Measurements from ENCODE around the gene BCL6.

BCL6 gene

GRCh38 chr3:187759601-187760000, 14.3 kb upstream of the BCL6 start:
- no peak for FAIRE-seq

GRCh38 chr3:187758318-187758955, 13.2 kb upstream of the BCL6 start:
- FAIRE-seq: no peak

DNA sequence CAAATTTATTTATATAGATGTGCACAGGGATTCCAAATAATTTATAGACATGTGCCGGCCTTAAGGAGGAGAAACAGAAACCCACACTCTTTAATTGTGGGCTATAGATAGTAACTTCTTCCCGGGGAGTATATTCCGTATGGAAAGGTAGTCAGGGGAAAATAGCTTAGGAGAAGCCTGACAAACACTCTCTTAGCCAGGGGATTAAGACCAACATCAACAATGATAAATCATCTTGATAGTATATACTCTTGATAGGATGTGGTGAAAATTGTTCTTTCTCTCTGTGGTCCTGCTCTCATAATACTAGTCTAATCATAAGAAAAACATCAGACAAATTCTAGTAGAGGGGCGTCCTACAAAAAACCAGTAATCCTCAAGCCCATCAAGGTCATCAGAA, 8.2 kb upstream of the BCL6 start:
- no peak for FAIRE-seq

- no peak for FAIRE-seq
Measured at GRCh38 chr3:187750513-187751123, 5.3 kb upstream of the BCL6 start.

- peak; percentile 89 for FAIRE-seq
Measured at GRCh38 chr3:187750006-187750512, 4.8 kb upstream of the BCL6 start.

- no peak for FAIRE-seq
Measured at GRCh38 chr3:187748050-187748481, 2.8 kb upstream of the BCL6 start.

DNA sequence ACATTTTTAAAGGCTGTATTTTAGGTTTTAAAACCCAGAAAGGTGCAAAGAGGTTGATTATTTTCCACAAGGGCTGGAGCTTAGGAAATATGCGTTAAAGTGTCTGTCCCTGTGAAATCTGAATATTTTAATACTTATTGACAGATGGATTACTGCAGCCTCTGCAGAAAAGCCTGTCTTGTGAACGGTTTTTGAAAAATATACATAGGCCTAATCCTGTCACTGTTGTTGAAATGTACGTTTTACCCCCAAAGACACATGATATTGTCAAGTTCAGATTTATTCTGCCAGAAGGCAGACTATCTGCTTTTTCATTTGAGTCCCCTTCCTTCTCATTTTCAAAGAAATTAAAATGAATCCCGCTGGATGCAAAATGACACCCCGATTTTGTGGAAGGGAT, 2.2 kb upstream of the BCL6 start:
- FAIRE-seq: no peak

DNA sequence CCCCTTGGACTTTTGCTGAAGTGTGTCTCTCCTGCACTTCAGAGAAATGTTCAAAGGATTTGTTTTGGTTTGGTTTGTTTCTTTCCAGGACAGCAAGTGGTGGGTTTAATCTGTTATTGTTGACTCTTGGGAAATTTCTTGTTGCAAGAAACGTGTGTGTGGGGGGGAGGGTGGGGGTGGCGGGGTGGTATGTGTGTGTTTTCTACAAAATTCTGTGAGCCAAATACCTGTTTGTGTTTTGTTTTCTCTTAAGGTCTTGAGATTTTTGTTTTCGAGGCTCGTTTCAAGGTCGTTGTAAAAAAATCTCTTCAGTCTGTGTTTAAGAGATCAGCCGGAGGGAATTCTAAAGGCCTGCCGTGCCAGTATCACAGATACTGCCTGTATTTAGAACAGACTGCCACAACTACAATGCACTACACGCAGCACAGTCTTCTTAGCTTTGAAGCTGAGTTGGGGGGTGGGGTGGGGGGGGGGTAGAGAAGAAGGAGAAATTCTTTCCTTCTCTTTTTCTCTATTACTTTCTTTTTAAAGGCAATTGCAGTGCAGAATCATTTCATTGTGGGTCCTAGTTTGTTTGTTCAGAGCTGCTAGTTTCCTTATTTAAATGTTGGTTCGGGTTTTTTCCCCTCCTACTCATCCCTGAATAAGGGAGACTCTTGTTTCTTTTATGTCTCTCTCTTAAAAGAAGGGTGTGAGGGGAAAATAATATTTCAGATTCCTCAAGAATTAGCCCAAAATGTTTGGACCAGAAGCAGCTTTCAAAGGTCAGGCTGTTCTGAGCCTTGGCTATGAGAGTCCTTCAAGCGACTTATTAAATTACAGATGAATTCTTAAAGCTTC, 1.4 kb upstream of the BCL6 start:
- FAIRE-seq: no peak

DNA sequence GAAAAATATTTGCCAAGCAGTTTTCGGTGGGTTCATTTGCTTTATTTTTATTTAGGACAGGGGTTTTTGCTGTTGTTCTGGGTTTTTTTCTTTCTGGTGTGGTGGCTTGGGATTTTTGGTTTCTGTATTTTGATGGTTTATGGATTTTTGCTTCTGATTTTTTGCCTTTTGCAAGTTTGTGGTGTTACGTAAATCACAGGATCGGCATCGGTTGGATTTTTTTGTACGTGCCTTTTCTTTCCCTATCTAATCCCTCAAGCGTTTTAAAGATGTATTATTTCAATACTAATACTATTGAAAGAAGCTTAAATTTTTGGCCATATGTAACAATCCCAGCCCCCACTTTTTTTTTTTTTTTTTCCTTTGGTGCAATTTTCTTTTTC, 782 bp upstream of the BCL6 start:
- FAIRE-seq: no peak

DNA sequence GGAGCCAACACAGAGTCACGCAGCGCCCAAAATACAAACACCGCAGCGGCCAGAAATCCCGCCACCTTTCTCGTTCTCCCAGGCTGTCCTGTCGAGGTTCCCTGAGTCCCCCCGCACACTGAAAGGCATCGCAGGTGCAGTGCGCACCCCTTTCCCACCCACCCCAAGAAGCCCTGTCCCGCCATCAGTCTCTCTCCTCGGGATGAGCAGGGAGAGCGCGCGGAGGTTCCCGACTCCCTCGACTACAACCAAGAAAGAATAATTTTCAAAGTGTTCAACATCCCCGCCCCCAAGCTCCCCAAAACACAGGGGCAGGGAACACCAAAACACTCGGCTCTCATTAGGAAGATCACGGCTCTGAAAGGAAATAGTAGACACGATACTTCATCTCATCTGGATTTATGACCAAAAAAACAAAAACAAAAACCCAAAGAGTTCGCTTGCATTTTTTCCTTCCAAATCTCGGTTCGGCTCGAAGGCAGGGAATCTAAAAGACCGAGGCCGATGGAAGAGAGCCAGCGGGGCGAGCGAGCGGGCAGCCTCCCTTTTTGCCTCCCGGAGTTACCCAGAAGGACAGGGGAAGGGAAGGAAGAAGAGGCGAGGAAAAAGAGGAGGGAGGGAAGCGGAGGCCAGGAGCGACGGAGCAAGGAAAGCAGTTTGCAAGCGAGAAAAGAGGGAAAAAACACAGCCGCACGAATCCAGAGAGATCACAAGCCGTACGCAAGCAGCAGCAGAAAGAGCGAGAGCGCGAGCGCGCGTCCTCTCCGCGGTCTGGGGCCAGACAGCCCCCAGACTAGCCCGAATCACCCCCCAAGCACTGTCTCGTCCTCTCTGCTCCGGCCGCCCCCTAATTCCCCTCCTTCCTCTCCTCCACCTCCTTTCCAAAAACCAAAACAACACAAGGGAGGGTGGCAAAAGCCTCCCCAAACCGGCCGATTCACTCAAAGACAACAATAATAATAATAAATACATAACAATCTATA, 808 bp downstream of the BCL6 start:
- no peak for FAIRE-seq

GRCh38 chr3:187743195-187744141, 1.8 kb downstream of the BCL6 start:
- FAIRE-seq: no peak

DNA sequence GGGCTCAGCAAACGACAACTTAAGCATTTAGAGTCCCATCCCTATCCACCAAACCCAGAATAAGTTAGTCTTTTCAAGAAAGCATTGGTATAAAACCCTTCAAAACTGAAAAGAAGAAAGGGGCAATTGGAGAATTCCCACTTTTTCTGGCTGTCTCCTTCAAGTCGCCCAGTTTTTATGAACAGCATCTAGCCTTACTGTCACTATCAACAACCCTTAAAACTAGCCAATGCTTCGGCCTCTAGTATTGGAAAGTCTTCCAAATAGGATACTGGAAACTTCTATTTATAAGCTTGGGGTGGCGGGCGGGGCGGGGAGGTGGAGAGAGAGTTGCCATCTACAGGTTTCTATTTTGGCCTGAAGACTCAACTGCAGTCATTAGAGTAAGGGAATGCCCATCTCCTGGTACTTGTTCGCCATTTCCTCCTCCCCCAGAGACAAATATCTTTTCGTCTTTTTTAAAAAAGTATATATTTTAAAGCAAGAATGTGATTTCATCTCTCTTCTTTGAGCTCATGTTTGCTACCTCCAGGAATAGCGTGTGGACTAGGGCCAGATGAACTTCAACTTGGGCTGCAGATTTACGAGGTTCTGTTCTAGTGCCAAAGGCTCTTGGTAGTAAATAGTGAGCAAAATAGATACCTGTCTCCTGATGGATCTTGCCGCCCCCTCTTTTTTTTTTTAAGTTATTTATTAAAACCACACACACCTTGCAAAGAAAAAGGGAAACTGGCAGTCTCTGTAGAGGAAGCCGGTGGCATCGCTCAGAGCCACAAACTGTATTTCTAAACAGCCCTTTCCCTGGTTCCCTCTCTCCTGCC, 2.7 kb downstream of the BCL6 start:
- no peak for FAIRE-seq

- FAIRE-seq: no peak
Measured at GRCh38 chr3:187741403-187742350, 3.6 kb downstream of the BCL6 start.

GRCh38 chr3:187740421-187741399, 4.6 kb downstream of the BCL6 start:
- no peak for FAIRE-seq

GRCh38 chr3:187739561-187740332, 5.5 kb downstream of the BCL6 start:
- no peak for FAIRE-seq

DNA sequence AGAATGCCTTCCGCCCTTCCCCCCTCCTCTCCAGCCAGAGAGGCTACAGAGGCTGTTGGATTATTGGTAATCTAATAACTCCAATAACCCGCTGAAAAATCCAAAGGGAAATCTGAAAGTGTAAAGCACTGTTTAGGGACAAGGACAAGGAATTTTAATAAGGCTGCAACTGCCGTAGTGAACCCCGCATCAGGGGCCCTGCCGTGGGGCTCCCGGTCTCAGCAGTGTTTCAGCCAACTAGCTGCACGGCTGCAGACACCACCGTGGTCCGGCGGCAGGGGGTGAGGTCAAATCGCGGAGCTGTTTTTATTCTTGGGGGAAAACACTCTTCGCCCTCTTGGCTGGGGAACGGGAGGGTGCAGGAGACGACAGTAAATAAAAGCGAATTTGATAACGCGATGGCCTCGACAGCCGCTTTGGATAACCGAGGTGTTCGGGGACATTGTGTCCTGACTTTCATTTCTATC, 6.1 kb downstream of the BCL6 start:
- no peak for FAIRE-seq
